GM21447 (cell line): Measurements from ENCODE around the gene CGB5.
"Not testable (repeated sequence)": the region's sequence is repeated elsewhere in the genome, so short reads cannot be mapped to it uniquely, and the experiment has no call there.

Experiments
- ATAC-seq: cut with Tn5 transposase; IDR thresholded peaks from one replicate; pipeline ENCODE4 v1.9.1; 2021; ENCODE audit not compliant: unreplicated experiment

The CGB5 gene

GRCh38 chr19:49056902-49057596, 13.4 kb downstream of the CGB5 start:
- not testable (repeated sequence) for ATAC-seq

GRCh38 chr19:49057636-49058234, 14.1 kb downstream of the CGB5 start, which contains the start of gene CGB7:
Gene CGB7, minus strand, starts transcription at chr19:49057749. Its CDS starts 2,374 bp downstream, at chr19:49055375.
- ATAC-seq: no peak

- ATAC-seq: no peak
Measured at GRCh38 chr19:49058562-49058961, 14.9 kb downstream of the CGB5 start.

- ATAC-seq: no peak
Measured at GRCh38 chr19:49059053-49059452, 15.4 kb downstream of the CGB5 start.

- no peak for ATAC-seq
Measured at GRCh38 chr19:49061000-49061399, 17.4 kb downstream of the CGB5 start.

GRCh38 chr19:49061445-49061844, 17.8 kb downstream of the CGB5 start:
- no peak for ATAC-seq

GRCh38 chr19:49064029-49064629, 20.5 kb downstream of the CGB5 start:
- no peak for ATAC-seq

GRCh38 chr19:49064768-49065611, 21.3 kb downstream of the CGB5 start, which contains the start of gene NTF4:
Gene NTF4, minus strand, starts transcription at chr19:49064818. Its CDS starts 2,821 bp downstream, at chr19:49061997.
- no peak for ATAC-seq

GRCh38 chr19:49065905-49066512, 22.4 kb downstream of the CGB5 start:
- no peak for ATAC-seq

- ATAC-seq: no peak
Measured at GRCh38 chr19:49067554-49067953, 23.9 kb downstream of the CGB5 start.

GRCh38 chr19:49069026-49069425, 25.4 kb downstream of the CGB5 start:
- no peak for ATAC-seq

GRCh38 chr19:49070416-49070815, 26.8 kb downstream of the CGB5 start:
- no peak for ATAC-seq

GRCh38 chr19:49071860-49072547, 28.4 kb downstream of the CGB5 start:
- no peak for ATAC-seq

- no peak for ATAC-seq
Measured at GRCh38 chr19:49073514-49074378, 30.1 kb downstream of the CGB5 start.

GRCh38 chr19:49074869-49075268, 31.2 kb downstream of the CGB5 start:
- ATAC-seq: not testable (repeated sequence)

- no peak for ATAC-seq
Measured at GRCh38 chr19:49080392-49080791, 36.7 kb downstream of the CGB5 start.

GRCh38 chr19:49081273-49081672, 37.6 kb downstream of the CGB5 start:
- ATAC-seq: no peak

GRCh38 chr19:49084206-49085019, 40.8 kb downstream of the CGB5 start:
- ATAC-seq: no peak
